Body of pancreas (tissue), 4 donors: ENCODE results near the gene EGFL7.

ENCODE experiments used
- CTCF ChIP-seq, 7 experiments: fragments of 450-650 bp in 4 of 7; fragments of 200-600 bp in 3 of 7; sonication (generic) in 3 of 7; IDR thresholded peaks; one replicate each; pipeline ENCODE4 v1.5.1; 2016 to 2019; ENCODE audit warnings: antibody characterized with exemption in 7 of 7
- POLR2A ChIP-seq, 3 donors: fragments of 450-650 bp; IDR thresholded peaks; one replicate each; pipeline ENCODE4 v1.6.1; 2016; ENCODE audit warnings: antibody characterized with exemption in 3 of 3, mild to moderate bottlenecking in 2 of 3

- no peak for TF ChIP-seq CTCF (IDR thresholded peaks at IDR 0.05)
- TF ChIP-seq POLR2A (IDR thresholded peaks at IDR 0.05) = no peak
Measured at GRCh38 chr9:136650648-136651047, 12.1 kb upstream of the EGFL7 start.
